ENCODE results near the gene ZDHHC18.

DNA sequence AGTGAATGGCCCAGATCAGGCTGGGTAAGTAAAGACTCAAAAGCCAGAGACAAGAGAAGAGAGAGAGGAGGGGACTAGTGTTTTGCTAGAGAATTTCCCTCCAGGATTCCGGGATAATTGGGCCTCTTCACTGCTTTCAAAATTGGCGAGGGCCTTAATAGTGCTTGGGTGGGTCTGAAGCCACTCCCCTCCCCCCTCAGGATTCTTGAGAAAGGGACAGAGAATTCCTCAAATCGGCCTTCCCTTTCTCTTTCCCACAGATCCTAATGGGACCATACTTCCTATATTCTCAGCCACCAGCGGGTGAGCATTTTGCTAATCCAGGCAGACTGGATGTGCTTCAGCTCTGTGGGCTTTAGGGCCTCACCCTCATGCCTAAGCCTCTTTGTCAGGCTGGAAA lies 48.4 kb downstream of the ZDHHC18 start:
- TF ChIP-seq CTCF (IDR thresholded peaks at IDR 0.05) (no peak), POLR2A (IDR thresholded peaks at IDR 0.05) (no peak)
